ENCODE results near the gene UBASH3A. TPM values are rescaled to one million over a fixed set of nuclear protein-coding genes. Genes with fewer than 3 reads are reported as not detected.
A peak's percentile ranks its signal among the peaks of the same experiment; 100 is the strongest.

Gene UBASH3A
- polyA plus RNA-seq, 1 of the 3 experiments (the other 2 are of a cell fraction) = not detected

DNA sequence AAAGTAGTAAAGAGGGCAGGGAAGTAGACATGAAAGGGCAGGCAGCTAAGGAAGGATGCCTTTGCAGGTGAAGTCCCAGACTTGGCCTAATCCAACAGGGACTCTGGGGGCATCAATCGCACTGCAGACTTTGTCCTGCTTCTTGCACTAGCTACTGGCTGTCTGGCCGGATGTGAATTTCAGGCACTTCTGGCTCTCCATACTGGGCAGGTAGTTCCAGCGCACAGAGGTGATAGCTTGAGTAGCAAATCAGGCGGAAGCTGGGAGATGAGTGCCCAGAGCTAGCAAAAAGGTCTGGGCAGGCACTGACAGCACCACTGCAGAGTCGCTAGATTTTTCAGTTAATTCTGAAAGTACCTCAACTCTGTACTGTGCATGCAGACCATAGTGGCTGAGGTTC is 91.3 kb downstream of the UBASH3A start:
- H3K36me3 ChIP-seq (replicated peaks in 1 of 2; ENCODE audit: control insufficient read depth in 1 of 2, insufficient read depth in 2 of 2, low read length in 1 of 2) = no peaks in the 10 kb centered on the region
- H2AFZ ChIP-seq (ENCODE audit: low read depth) = peak overlapping the region; percentile 92
- WGBS (ENCODE audit: low lambda C conversion rate) = 100% methylated on average over 3 of the region's 5 CpGs
- H3K27ac ChIP-seq (ENCODE audit: low read depth in 2 of 2, low read length in 1 of 2) = no peak overlapping the region
- H3K9me2 ChIP-seq = no peaks in the 10 kb centered on the region
- CTCF ChIA-PET = interaction anchor here (0.7 to 0.8 kb wide), 2 partner anchors 378 to 678 kb away, joined by 3 read pairs; no protein-coding TSS in a partner anchor
- H3K4me3 ChIP-seq (ENCODE audit: low read depth in 2 of 2, low read length in 1 of 2) = no peak overlapping the region
- no peaks in the 10 kb centered on the region for H4K20me1 ChIP-seq (ENCODE audit: insufficient read depth)
- 0 out of 2 replicates have a peak overlapping the region, but pooled peaks have one; percentile 95 for H3K4me2 ChIP-seq
- TF ChIP-seq, protein P1, sequence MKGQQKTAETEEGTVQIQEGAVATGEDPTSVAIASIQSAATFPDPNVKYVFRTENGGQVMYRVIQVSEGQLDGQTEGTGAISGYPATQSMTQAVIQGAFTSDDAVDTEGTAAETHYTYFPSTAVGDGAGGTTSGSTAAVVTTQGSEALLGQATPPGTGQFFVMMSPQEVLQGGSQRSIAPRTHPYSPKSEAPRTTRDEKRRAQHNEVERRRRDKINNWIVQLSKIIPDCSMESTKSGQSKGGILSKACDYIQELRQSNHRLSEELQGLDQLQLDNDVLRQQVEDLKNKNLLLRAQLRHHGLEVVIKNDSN (IDR thresholded peaks at IDR 0.05; ENCODE audit: borderline replicate concordance, low read depth) = no peak
- no peak for TF ChIP-seq MEF2A (IDR thresholded peaks at IDR 0.05; ENCODE audit: borderline replicate concordance, low read depth)
- TF ChIP-seq FOXM1 (IDR thresholded peaks at IDR 0.05; ENCODE audit: low read depth) = no peak
- TF ChIP-seq, protein P2, sequence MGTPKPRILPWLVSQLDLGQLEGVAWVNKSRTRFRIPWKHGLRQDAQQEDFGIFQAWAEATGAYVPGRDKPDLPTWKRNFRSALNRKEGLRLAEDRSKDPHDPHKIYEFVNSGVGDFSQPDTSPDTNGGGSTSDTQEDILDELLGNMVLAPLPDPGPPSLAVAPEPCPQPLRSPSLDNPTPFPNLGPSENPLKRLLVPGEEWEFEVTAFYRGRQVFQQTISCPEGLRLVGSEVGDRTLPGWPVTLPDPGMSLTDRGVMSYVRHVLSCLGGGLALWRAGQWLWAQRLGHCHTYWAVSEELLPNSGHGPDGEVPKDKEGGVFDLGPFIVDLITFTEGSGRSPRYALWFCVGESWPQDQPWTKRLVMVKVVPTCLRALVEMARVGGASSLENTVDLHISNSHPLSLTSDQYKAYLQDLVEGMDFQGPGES (IDR thresholded peaks at IDR 0.05; ENCODE audit: low read depth, low read length) = no peak
- TF ChIP-seq, protein P3, sequence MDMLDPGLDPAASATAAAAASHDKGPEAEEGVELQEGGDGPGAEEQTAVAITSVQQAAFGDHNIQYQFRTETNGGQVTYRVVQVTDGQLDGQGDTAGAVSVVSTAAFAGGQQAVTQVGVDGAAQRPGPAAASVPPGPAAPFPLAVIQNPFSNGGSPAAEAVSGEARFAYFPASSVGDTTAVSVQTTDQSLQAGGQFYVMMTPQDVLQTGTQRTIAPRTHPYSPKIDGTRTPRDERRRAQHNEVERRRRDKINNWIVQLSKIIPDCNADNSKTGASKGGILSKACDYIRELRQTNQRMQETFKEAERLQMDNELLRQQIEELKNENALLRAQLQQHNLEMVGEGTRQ (IDR thresholded peaks at IDR 0.05; ENCODE audit: borderline replicate concordance, low read depth, low read length) = no peak
- no peak for TF ChIP-seq YY1 (IDR thresholded peaks at IDR 0.05; ENCODE audit: low read depth)
- no peak for TF ChIP-seq EP300 (IDR thresholded peaks at IDR 0.05; ENCODE audit: borderline replicate concordance in 1 of 2, low read depth in 1 of 2, low read length in 1 of 2)
- TF ChIP-seq, protein P4, sequence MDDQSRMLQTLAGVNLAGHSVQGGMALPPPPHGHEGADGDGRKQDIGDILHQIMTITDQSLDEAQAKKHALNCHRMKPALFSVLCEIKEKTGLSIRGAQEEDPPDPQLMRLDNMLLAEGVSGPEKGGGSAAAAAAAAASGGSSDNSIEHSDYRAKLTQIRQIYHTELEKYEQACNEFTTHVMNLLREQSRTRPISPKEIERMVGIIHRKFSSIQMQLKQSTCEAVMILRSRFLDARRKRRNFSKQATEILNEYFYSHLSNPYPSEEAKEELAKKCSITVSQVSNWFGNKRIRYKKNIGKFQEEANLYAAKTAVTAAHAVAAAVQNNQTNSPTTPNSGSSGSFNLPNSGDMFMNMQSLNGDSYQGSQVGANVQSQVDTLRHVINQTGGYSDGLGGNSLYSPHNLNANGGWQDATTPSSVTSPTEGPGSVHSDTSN (IDR thresholded peaks at IDR 0.05) = no peak
- no peak for TF ChIP-seq TCF12 (IDR thresholded peaks at IDR 0.05)
- TF ChIP-seq SMC3 (IDR thresholded peaks at IDR 0.05; ENCODE audit: low read depth, low read length) = no peak
- TF ChIP-seq FOXJ3 (CRISPR knock-in tag; IDR thresholded peaks at IDR 0.05) = no peak
- no peak for TF ChIP-seq JUND (IDR thresholded peaks at IDR 0.05)
- TF ChIP-seq, protein P5, sequence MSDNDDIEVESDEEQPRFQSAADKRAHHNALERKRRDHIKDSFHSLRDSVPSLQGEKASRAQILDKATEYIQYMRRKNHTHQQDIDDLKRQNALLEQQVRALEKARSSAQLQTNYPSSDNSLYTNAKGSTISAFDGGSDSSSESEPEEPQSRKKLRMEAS (IDR thresholded peaks at IDR 0.05; ENCODE audit: low read depth) = no peak
- TF ChIP-seq POLR2AphosphoS5 (IDR thresholded peaks at IDR 0.05; ENCODE audit: low read depth, low read length) = no peak
- TF ChIP-seq SIN3A (IDR thresholded peaks at IDR 0.05; ENCODE audit: borderline replicate concordance, low read depth, low read length) = no peak
- TF ChIP-seq FOSL2 (IDR thresholded peaks at IDR 0.05; ENCODE audit: borderline replicate concordance, low read depth) = no peak
- TF ChIP-seq RAD21 (IDR thresholded peaks at IDR 0.05; ENCODE audit: low read length) = no peak
- TF ChIP-seq, protein P6, sequence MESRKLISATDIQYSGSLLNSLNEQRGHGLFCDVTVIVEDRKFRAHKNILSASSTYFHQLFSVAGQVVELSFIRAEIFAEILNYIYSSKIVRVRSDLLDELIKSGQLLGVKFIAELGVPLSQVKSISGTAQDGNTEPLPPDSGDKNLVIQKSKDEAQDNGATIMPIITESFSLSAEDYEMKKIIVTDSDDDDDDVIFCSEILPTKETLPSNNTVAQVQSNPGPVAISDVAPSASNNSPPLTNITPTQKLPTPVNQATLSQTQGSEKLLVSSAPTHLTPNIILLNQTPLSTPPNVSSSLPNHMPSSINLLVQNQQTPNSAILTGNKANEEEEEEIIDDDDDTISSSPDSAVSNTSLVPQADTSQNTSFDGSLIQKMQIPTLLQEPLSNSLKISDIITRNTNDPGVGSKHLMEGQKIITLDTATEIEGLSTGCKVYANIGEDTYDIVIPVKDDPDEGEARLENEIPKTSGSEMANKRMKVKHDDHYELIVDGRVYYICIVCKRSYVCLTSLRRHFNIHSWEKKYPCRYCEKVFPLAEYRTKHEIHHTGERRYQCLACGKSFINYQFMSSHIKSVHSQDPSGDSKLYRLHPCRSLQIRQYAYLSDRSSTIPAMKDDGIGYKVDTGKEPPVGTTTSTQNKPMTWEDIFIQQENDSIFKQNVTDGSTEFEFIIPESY (IDR thresholded peaks at IDR 0.05; ENCODE audit: borderline replicate concordance, low read depth) = no peak
- no peak for TF ChIP-seq GATA2 (CRISPR knock-in tag; IDR thresholded peaks at IDR 0.05)
- no peaks in the 10 kb centered on the region for H3K79me2 ChIP-seq (ENCODE audit: insufficient read depth)
- no peak overlapping the region for H3K9ac ChIP-seq
- POLR2A ChIA-PET = no interaction called here
- peaks cover 5 to 18% of the 10 kb centered on the region in 2 experiments; a peak in 3 of 4 replicates for H3K4me1 ChIP-seq (ENCODE audit: control insufficient read depth in 1 of 2, insufficient read depth in 2 of 2, low read depth in 1 of 2, low read length in 1 of 2)
- no peaks in the 10 kb centered on the region for H3F3A ChIP-seq (replicated peaks; ENCODE audit: insufficient read depth)
- no peaks in the 10 kb centered on the region for H3K9me3 ChIP-seq
- H3K27me3 ChIP-seq (ENCODE audit: insufficient read depth) = no peaks in the 10 kb centered on the region
- DNase-seq = no peak
